ENCODE results near the gene BANF1.

Gene BANF1

DNA sequence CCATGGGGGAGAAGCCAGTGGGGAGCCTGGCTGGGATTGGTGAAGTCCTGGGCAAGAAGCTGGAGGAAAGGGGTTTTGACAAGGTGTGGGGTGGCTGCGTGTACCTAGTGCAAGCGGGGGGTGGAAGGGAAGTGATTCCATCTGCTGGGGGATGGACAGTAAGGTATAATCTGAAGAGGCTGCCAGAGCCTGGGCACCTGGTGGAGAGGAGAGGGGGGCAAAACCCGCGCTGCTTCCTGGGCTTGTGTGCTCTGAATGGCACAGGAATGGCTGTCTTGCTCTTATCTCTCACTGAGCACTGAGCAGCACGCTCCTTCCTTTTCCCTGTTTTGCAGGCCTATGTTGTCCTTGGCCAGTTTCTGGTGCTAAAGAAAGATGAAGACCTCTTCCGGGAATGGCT, 988 bp downstream of the BANF1 start:
- TF ChIP-seq EGR1 (IDR thresholded peaks at IDR 0.05), result no peak
- no peak for TF ChIP-seq ZBTB7A (IDR thresholded peaks at IDR 0.05; ENCODE audit: low read depth)
- no peak for TF ChIP-seq USF1 (IDR thresholded peaks at IDR 0.05)
- no peak for TF ChIP-seq TCF12 (IDR thresholded peaks at IDR 0.05; ENCODE audit: low read depth)
- TF ChIP-seq EP300 (IDR thresholded peaks at IDR 0.05; ENCODE audit: borderline replicate concordance), result no peak
- TF ChIP-seq CREB1 (IDR thresholded peaks at IDR 0.05; ENCODE audit: low read depth), result no peak
- TF ChIP-seq MAX (IDR thresholded peaks at IDR 0.05), result no peak

- TF ChIP-seq, protein P1, sequence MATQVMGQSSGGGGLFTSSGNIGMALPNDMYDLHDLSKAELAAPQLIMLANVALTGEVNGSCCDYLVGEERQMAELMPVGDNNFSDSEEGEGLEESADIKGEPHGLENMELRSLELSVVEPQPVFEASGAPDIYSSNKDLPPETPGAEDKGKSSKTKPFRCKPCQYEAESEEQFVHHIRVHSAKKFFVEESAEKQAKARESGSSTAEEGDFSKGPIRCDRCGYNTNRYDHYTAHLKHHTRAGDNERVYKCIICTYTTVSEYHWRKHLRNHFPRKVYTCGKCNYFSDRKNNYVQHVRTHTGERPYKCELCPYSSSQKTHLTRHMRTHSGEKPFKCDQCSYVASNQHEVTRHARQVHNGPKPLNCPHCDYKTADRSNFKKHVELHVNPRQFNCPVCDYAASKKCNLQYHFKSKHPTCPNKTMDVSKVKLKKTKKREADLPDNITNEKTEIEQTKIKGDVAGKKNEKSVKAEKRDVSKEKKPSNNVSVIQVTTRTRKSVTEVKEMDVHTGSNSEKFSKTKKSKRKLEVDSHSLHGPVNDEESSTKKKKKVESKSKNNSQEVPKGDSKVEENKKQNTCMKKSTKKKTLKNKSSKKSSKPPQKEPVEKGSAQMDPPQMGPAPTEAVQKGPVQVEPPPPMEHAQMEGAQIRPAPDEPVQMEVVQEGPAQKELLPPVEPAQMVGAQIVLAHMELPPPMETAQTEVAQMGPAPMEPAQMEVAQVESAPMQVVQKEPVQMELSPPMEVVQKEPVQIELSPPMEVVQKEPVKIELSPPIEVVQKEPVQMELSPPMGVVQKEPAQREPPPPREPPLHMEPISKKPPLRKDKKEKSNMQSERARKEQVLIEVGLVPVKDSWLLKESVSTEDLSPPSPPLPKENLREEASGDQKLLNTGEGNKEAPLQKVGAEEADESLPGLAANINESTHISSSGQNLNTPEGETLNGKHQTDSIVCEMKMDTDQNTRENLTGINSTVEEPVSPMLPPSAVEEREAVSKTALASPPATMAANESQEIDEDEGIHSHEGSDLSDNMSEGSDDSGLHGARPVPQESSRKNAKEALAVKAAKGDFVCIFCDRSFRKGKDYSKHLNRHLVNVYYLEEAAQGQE (IDR thresholded peaks at IDR 0.05; ENCODE audit: low read depth), result no peak
- no peak for TF ChIP-seq EP300 (IDR thresholded peaks at IDR 0.05; ENCODE audit: borderline replicate concordance)
- no peak for TF ChIP-seq NFIC (IDR thresholded peaks at IDR 0.05)
Measured at GRCh38 chr11:66004186-66004585, 1.9 kb downstream of the BANF1 start.

- no peak for TF ChIP-seq FOXM1 (IDR thresholded peaks at IDR 0.05; ENCODE audit: borderline replicate concordance, low read depth)
- TF ChIP-seq YY1 (IDR thresholded peaks at IDR 0.05; ENCODE audit: low read depth), result 0 out of 2 replicates have a peak, but pooled peaks have one; percentile 21
- no peak for TF ChIP-seq ZBTB7A (IDR thresholded peaks at IDR 0.05; ENCODE audit: low read depth)
- no peak for TF ChIP-seq EGR1 (IDR thresholded peaks at IDR 0.05)
- no peak for TF ChIP-seq TAF1 (IDR thresholded peaks at IDR 0.05; ENCODE audit: low read depth)
- TF ChIP-seq TEAD4 (IDR thresholded peaks at IDR 0.05), result no peak
- TF ChIP-seq CEBPB (IDR thresholded peaks at IDR 0.05), result no peak
- no peak for TF ChIP-seq CREB1 (IDR thresholded peaks at IDR 0.05; ENCODE audit: low read depth)
- TF ChIP-seq EP300 (IDR thresholded peaks at IDR 0.05; ENCODE audit: borderline replicate concordance), result no peak
- TF ChIP-seq USF1 (IDR thresholded peaks at IDR 0.05), result no peak
- TF ChIP-seq MAX (IDR thresholded peaks at IDR 0.05), result peak; percentile 24; the same call in 1 of the 2 replicates
- TF ChIP-seq RAD21 (IDR thresholded peaks at IDR 0.05; ENCODE audit: low read depth), result no peak
- TF ChIP-seq TCF12 (IDR thresholded peaks at IDR 0.05; ENCODE audit: low read depth), result 0 out of 2 replicates have a peak, but pooled peaks have one; percentile 9
- no peak for TF ChIP-seq NFIC (IDR thresholded peaks at IDR 0.05)
- TF ChIP-seq, protein P1 (IDR thresholded peaks at IDR 0.05; ENCODE audit: low read depth), result no peak
Measured at GRCh38 chr11:66006134-66006890, 4.0 kb downstream of the BANF1 start.

DNA sequence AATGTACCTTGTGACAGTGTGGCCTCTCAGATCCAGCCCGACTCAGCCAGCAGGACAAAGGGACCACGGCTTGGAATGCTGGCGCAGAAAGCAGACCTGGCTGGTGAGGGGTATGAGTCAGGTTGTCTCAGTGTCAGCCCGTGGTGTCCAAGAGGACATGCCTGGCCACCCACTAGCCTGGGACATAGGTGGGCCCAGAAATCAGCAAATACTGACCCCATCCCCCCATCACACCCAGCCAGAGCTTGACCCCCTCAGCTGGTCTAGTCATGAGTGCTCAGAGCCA, 4.5 kb downstream of the BANF1 start:
- TF ChIP-seq ZBTB7A (IDR thresholded peaks at IDR 0.05; ENCODE audit: low read depth) (no peak), TEAD4 (IDR thresholded peaks at IDR 0.05) (peak; percentile 61), TCF12 (IDR thresholded peaks at IDR 0.05; ENCODE audit: low read depth) (0 out of 2 replicates have a peak, but pooled peaks have one; percentile 17), EP300 (IDR thresholded peaks at IDR 0.05; ENCODE audit: borderline replicate concordance) (peak; percentile 38; the same call in 1 of the 2 replicates)

- no peak for TF ChIP-seq RAD21 (IDR thresholded peaks at IDR 0.05; ENCODE audit: low read depth)
- 0 out of 2 replicates have a peak, but pooled peaks have one; percentile 24 for TF ChIP-seq YY1 (IDR thresholded peaks at IDR 0.05; ENCODE audit: low read depth)
- peak; percentile 49; the same call in 1 of the 2 replicates for TF ChIP-seq ZBTB7A (IDR thresholded peaks at IDR 0.05; ENCODE audit: low read depth)
- no peak for TF ChIP-seq MAX (IDR thresholded peaks at IDR 0.05)
- TF ChIP-seq, protein P1 (IDR thresholded peaks at IDR 0.05; ENCODE audit: low read depth), result no peak
Measured at GRCh38 chr11:66007201-66007634, 4.9 kb downstream of the BANF1 start.
